HG02623 (cell line): Measurements from ENCODE around the gene CDC25B.
"Not testable (repeated sequence)": the region's sequence is repeated elsewhere in the genome, so short reads cannot be mapped to it uniquely, and the experiment has no call there.

Source experiments
- ATAC-seq: cut with Tn5 transposase; IDR thresholded peaks from one replicate; pipeline ENCODE4 v1.9.1; 2021; ENCODE audit warnings: moderate library complexity; ENCODE audit not compliant: unreplicated experiment

The CDC25B gene

DNA sequence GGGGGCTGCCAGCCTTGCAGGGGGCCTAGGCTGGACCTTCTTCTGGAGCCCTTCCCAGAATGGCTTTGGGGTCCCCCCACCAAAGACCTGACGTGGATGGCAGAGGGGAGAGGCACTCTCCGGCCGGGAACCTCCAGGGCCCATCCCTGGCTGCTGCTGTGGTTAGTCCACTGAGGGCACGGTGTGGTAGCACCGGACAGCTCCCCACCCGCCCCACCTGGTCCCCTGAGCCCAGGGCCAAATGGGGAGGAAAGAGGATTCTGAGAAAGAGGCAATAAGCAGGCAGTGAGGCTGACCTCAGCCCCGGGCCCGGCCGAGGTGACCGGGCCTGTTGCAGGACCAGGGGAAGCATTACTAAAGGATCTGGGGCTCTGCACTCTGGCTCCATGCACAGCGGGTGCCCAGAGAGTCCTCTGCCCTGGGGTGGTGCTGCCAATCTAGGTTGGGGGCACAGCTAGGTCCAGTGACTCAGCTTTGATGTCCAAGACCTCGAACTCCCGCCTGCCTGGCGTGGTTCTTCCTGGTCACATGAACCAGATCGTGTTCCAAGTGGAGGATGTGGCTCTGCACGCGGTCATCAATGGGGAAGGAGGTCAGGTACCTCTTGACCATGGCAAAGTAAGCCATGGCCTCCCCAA, 11.8 kb upstream of the CDC25B start:
- no peak for ATAC-seq

- no peak for ATAC-seq
Measured at GRCh38 chr20:3784863-3785239, 11.3 kb upstream of the CDC25B start.

- ATAC-seq = no peak
Measured at GRCh38 chr20:3785240-3786125, 10.6 kb upstream of the CDC25B start.

GRCh38 chr20:3786126-3786484, 10.0 kb upstream of the CDC25B start:
- peak; percentile 9 for ATAC-seq

GRCh38 chr20:3786665-3787323, 9.3 kb upstream of the CDC25B start, which contains the start of gene CENPB:
Gene CENPB, minus strand, starts transcription at chr20:3786740. Its CDS starts 257 bp downstream, at chr20:3786483.
- ATAC-seq = peak; percentile 77

DNA sequence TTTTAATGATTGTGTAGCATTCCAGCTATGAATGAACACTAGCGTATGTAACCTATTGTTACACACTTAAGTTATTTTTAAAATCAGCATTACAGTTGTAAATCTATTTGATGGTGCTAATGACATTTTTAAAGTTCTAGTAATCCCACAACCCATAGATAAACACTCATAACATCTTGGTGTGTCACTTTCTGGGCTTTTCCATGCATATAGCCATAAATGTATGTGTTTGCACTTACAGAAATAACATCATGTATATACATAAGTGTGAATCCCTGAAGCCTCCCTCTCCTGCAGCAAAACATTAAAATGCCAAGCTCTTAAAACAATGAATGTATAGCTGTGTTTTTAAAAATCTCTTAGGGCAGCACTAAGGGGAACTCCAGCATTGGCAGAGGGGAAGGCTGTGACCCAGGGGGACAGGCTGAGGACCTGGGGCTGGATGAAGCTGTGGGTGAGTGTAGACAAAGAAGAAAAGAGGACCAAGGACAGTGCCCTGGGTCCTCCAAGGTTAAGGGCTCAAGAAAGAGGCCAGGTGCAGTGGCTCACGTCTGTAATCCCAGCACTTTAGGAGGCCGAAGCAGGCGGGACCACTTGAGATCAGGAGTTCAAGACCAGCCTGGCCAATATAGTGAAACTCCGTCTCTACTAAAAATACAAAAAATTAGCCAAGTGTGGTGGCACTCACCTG, 8.6 kb upstream of the CDC25B start:
- no peak for ATAC-seq

- ATAC-seq = no peak
Measured at GRCh38 chr20:3788685-3789155, 7.4 kb upstream of the CDC25B start.

DNA sequence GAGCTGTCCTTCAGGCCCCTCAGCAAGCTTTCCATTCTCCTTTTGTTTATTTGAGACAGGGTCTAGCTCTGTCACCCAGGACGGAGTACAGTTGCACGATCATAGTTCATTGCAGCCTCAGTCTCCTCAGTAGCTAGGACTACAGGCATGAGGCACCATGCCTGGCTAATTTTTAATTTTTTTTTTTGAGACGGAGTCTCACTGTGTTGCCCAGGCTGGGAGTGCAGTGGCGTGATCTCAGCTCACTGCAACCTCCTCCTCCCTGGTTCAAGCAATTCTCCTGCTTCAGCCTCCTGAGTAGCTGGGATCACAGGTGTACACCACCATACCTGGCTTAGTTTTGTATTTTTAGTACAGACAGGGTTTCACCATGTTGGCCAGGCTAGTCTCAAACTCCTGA, 6.9 kb upstream of the CDC25B start:
- not testable (repeated sequence) for ATAC-seq

- not testable (repeated sequence) for ATAC-seq
Measured at GRCh38 chr20:3794168-3794567, 1.9 kb upstream of the CDC25B start.

- no peak for ATAC-seq
Measured at GRCh38 chr20:3794701-3795420, 1.2 kb upstream of the CDC25B start.

- no peak for ATAC-seq
Measured at GRCh38 chr20:3796477-3797225, 541 bp downstream of the CDC25B start.

- no peak for ATAC-seq
Measured at GRCh38 chr20:3797226-3797545, 1.1 kb downstream of the CDC25B start.

DNA sequence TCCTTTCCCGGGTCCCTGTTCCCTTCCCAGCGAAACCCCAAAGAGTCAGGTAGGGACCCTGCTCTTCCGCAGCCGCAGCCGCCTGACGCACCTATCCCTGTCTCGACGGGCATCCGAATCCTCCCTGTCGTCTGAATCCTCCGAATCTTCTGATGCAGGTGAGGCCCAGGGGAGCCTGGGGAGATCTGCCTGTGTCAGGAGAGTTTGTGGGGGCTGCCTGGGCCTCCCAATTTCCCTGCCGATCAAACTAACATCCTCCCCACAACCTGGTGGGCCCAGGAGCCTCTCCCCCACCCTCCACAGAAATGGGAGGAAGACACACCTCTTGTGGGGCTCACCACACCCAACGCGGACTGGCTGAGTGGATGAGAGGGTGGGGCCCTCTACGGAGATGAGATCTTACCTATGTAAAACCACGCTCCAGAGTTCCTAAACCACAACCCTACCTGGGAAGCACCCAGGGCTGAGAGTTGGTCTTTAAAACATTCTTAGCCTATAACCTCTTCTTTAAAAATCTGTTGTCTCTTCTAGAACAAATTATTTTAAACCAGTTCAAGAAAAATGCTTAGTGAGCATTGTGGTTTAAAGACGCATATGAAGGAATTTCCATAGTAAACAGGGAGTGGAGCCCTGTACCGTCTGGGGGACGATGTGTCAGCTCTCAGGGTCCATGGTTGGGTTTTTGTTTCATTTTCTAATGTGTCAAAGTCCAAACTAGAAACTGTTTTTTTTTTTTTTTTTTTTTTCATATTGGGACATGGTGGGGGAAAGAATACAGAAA, 1.7 kb downstream of the CDC25B start:
- ATAC-seq = no peak

DNA sequence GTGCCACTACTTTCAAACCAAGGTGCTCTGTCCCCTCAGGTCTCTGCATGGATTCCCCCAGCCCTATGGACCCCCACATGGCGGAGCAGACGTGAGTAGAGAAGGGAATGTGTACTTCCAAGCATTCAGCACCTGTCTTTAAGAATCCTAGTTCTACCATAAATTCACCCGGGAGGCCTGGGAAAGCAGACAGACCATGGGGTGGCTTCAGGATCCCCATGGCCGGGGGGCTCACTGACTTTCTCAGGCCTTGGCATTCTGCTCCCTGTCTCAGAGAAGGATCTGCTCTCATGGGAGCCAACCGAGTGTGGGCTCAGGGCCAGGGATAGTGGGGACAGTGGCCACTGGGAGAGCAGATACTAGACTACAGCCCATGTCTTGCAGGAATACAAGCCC, 2.3 kb downstream of the CDC25B start:
- no peak for ATAC-seq

DNA sequence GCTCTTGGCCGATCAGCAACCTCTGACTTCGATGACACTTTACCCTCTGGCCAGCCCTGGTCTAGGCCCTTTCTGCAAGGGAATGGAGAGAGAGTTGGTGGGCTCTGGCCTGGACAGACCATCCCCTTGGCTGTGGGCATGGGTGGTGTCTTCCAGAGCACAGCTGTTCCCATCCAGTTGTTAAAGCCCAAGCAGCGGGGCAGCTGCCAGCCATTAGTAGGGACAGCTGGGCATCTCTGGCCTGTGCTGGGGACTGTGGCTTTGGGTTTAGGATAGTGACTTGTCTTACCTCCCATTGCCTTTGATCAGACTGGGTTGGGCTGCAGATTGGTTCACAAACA, 2.8 kb downstream of the CDC25B start:
- no peak for ATAC-seq

- ATAC-seq = no peak
Measured at GRCh38 chr20:3800256-3800877, 4.3 kb downstream of the CDC25B start.

DNA sequence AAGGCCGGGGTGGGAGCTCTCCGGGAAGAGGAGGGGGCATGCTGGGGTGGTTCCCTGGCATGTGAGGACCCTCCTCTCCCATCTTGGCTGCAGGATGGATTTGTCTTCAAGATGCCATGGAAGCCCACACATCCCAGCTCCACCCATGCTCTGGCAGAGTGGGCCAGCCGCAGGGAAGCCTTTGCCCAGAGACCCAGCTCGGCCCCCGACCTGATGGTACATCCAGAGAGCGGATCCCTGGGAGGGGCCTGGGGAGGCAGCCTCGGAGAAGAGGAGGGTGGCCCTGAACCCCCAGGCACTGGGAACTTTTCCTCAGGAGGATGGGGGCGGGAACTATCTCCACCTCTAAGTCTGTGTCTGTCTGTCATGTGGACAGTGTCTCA, 4.8 kb downstream of the CDC25B start:
- ATAC-seq = no peak

GRCh38 chr20:3801299-3801698, 5.2 kb downstream of the CDC25B start:
- no peak for ATAC-seq

- no peak for ATAC-seq
Measured at GRCh38 chr20:3801846-3802245, 5.7 kb downstream of the CDC25B start.
